ENCODE data around the gene TMTC2.

GRCh38 chr12:82645414-82645813 is 41.3 kb upstream of the TMTC2 start:
- no peak for TF ChIP-seq POLR2A (IDR thresholded peaks at IDR 0.05)
- TF ChIP-seq CTCF (IDR thresholded peaks at IDR 0.05): no peak

All from testis (tissue), 2 donors.